Osteoblast (primary cell): ENCODE measurements around the gene TXNDC11. TPM values are rescaled to one million over a fixed set of nuclear protein-coding genes. Genes with fewer than 3 reads are reported as not detected.

Source experiments
- DNase-seq: peaks from one replicate; pipeline ENCODE4 v3.0.0; 2011; ENCODE audit warnings: low spot score, mixed read lengths; ENCODE audit not compliant: insufficient read length; ENCODE audit errors: missing footprints
- H2AFZ ChIP-seq: 2 replicates; pipeline ENCODE4 v1.6.0; 2011; ENCODE audit warnings: mild to moderate bottlenecking, low read length
- H3K27ac ChIP-seq: 2 replicates; pipeline ENCODE4 v1.5.1; 2011; ENCODE audit warnings: mild to moderate bottlenecking, low read depth, low read length, moderate library complexity
- H3K27me3 ChIP-seq: 2 replicates; pipeline ENCODE4 v1.6.0; 2012; ENCODE audit warnings: mild to moderate bottlenecking, control low read depth, inconsistent platforms, low read length, moderate library complexity; ENCODE audit not compliant: insufficient read depth
- H3K36me3 ChIP-seq: 2 replicates; pipeline ENCODE4 v1.5.1; 2011; ENCODE audit warnings: mild to moderate bottlenecking, low read length, control low read depth, moderate library complexity; ENCODE audit not compliant: insufficient read depth
- H3K4me1 ChIP-seq: 2 replicates; pipeline ENCODE4 v1.5.1; 2011; ENCODE audit warnings: mild to moderate bottlenecking, low read length, control low read depth, moderate library complexity; ENCODE audit not compliant: insufficient read depth
- H3K4me2 ChIP-seq: 2 replicates; pipeline ENCODE4 v1.6.0; 2011; ENCODE audit warnings: mild to moderate bottlenecking, low read length; ENCODE audit not compliant: insufficient read depth
- H3K4me3 ChIP-seq: fragments of 200-600 bp; sonication (generic); 3 replicates; pipeline ENCODE4 v1.5.1; 2012; ENCODE audit warnings: mild to moderate bottlenecking, low read length, inconsistent platforms; ENCODE audit not compliant: insufficient read depth
- H3K79me2 ChIP-seq: 2 replicates; pipeline ENCODE4 v1.6.0; 2012; ENCODE audit warnings: mild to moderate bottlenecking, low read length, control low read depth, inconsistent platforms; ENCODE audit not compliant: insufficient read depth
- H3K9me3 ChIP-seq: 2 replicates; pipeline ENCODE4 v1.5.1; 2011; ENCODE audit warnings: low read depth, low read length, control low read depth
- H4K20me1 ChIP-seq: 2 replicates; pipeline ENCODE4 v1.6.0; 2012; ENCODE audit warnings: mild to moderate bottlenecking, low read length, control low read depth; ENCODE audit not compliant: insufficient read depth
- CTCF ChIP-seq: IDR thresholded peaks from 2 replicates; pipeline ENCODE4 v1.5.1; 2011; ENCODE audit warnings: mild to moderate bottlenecking, low read depth, low read length, moderate library complexity; ENCODE audit errors: extremely low read depth
- total RNA-seq: library from RNA; depleted of rRNA; stranded (reverse); fragments of >200 nt; gene quantifications from 2 replicates; pipeline ENCODE4 v1.2.3, GENCODE V29; 2012

Gene TXNDC11
- total RNA-seq, 1 donor: 26.1 TPM

GRCh38 chr16:11747949-11748403 lies 5.3 kb upstream of the TXNDC11 start:
- H3K4me2 ChIP-seq: no peak overlapping the region
- H4K20me1 ChIP-seq: peaks cover 3% of the 10 kb centered on the region
- no peak overlapping the region for H3K27ac ChIP-seq
- H3K4me3 ChIP-seq: no peak overlapping the region
- no peak for TF ChIP-seq CTCF
- peaks cover 44% of the 10 kb centered on the region for H3K36me3 ChIP-seq
- H2AFZ ChIP-seq: no peak overlapping the region
- DNase-seq: no peak
- H3K79me2 ChIP-seq: no peaks in the 10 kb centered on the region
- no peaks in the 10 kb centered on the region for H3K27me3 ChIP-seq
- peaks cover 7% of the 10 kb centered on the region for H3K4me1 ChIP-seq
- no peaks in the 10 kb centered on the region for H3K9me3 ChIP-seq

- no peaks in the 10 kb centered on the region for H3K27me3 ChIP-seq
- TF ChIP-seq CTCF: no peak
Measured at GRCh38 chr16:11744075-11744470, 1.4 kb upstream of the TXNDC11 start.

GRCh38 chr16:11743308-11744074 lies 834 bp upstream of the TXNDC11 start:
- H3K9me3 ChIP-seq: no peaks in the 10 kb centered on the region
- peak overlapping the region; percentile 95 for H3K4me2 ChIP-seq
- H3K27me3 ChIP-seq: no peaks in the 10 kb centered on the region
- peak overlapping the region; percentile 90 for H3K27ac ChIP-seq
- peaks cover 16% of the 10 kb centered on the region for H3K36me3 ChIP-seq
- H3K4me1 ChIP-seq: peaks cover 20% of the 10 kb centered on the region
- peaks cover 39% of the 10 kb centered on the region for H3K79me2 ChIP-seq
- no peak for TF ChIP-seq CTCF
- peak overlapping the region; percentile 98 for H3K4me3 ChIP-seq
- DNase-seq: no peak
- peak overlapping the region; percentile 92 for H2AFZ ChIP-seq
- peaks cover 28% of the 10 kb centered on the region for H4K20me1 ChIP-seq

More at GRCh38 chr16:11744075-11744470, 1.4 kb upstream of the TXNDC11 start:
- no peak overlapping the region for H2AFZ ChIP-seq
- peaks cover 23% of the 10 kb centered on the region for H4K20me1 ChIP-seq
- H3K4me1 ChIP-seq: peaks cover 20% of the 10 kb centered on the region
- no peak for DNase-seq
- no peak overlapping the region for H3K4me3 ChIP-seq
- no peak overlapping the region for H3K27ac ChIP-seq
- H3K36me3 ChIP-seq: peaks cover 17% of the 10 kb centered on the region
- H3K4me2 ChIP-seq: no peak overlapping the region
- peaks cover 33% of the 10 kb centered on the region for H3K79me2 ChIP-seq
- H3K9me3 ChIP-seq: no peaks in the 10 kb centered on the region

- TF ChIP-seq CTCF: no peak
- H3K27me3 ChIP-seq: no peaks in the 10 kb centered on the region
- peak overlapping the region; percentile 95 for H3K4me2 ChIP-seq
- H3K36me3 ChIP-seq: peaks cover 14% of the 10 kb centered on the region
- no peaks in the 10 kb centered on the region for H3K9me3 ChIP-seq
- peaks cover 20% of the 10 kb centered on the region for H3K4me1 ChIP-seq
- H2AFZ ChIP-seq: peak overlapping the region; percentile 74
- H3K27ac ChIP-seq: peak overlapping the region; percentile 90
- H3K79me2 ChIP-seq: peaks cover 53% of the 10 kb centered on the region
- no peak for DNase-seq
- H3K4me3 ChIP-seq: peak overlapping the region; percentile 98
- H4K20me1 ChIP-seq: peaks cover 36% of the 10 kb centered on the region
Measured at GRCh38 chr16:11742093-11742535, 543 bp downstream of the TXNDC11 start.
